Measurements from ENCODE around the gene SDK1. TPM values are rescaled to one million over a fixed set of nuclear protein-coding genes. Genes with fewer than 3 reads are reported as not detected.

Gene SDK1
- total RNA-seq, 1 donor from 2014 or later, result 225 TPM

DNA sequence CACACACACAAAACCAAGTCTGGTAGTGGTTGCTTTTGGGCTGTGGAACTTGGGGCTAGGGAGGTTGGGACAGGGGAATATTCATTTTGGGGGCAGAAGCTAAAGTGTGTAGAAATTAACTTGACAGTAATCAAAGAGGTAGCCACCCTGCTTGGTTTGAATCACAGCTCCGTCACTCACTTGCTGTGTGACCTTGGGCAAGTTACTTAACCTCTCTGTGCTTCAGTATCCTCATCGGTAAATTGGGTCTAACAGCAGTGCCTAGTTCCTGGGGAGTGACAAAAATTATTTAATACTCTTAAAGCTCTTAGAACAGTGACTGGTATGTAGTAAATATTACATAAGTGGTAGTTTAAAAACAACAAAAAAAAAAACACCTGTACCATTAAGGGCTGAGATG is 489.8 kb downstream of the SDK1 start:
- peaks cover 67% of the 10 kb centered on the region for H3K4me1 Mint-ChIP-seq (ENCODE audit: low read depth, unreplicated experiment)
- H3K27me3 Mint-ChIP-seq (ENCODE audit: unreplicated experiment), result peaks cover 25% of the 10 kb centered on the region

DNA sequence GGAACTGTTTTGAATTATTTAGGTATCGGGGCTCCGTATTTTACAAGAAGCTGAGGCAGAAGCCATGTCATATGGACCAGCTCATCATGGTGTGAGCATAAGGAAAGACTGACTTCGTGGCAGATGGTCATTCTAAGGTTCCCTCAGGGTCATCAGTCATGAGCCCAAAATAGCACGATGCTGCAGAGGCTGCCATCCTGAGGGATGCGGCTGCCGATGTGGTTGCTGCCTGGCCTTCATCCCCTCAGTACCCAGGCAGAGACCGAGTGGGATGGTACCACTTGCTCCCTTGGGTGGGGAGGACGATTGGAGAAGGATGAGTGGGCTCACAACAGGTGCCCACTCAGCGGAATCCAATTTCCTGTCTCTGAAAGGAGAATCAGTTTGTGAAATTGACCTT is 490.3 kb downstream of the SDK1 start:
- H3K27ac Mint-ChIP-seq (ENCODE audit: unreplicated experiment), result peak overlapping the region; percentile 98
- DNase-seq, result peak; percentile 52
- H3K36me3 Mint-ChIP-seq (ENCODE audit: unreplicated experiment), result no peaks in the 10 kb centered on the region
- H3K9me3 Mint-ChIP-seq (ENCODE audit: unreplicated experiment), result peaks cover 26% of the 10 kb centered on the region
- H3K27me3 Mint-ChIP-seq (ENCODE audit: unreplicated experiment), result peaks cover 25% of the 10 kb centered on the region
- peaks cover 67% of the 10 kb centered on the region for H3K4me1 Mint-ChIP-seq (ENCODE audit: low read depth, unreplicated experiment)
- TF ChIP-seq, protein P1, sequence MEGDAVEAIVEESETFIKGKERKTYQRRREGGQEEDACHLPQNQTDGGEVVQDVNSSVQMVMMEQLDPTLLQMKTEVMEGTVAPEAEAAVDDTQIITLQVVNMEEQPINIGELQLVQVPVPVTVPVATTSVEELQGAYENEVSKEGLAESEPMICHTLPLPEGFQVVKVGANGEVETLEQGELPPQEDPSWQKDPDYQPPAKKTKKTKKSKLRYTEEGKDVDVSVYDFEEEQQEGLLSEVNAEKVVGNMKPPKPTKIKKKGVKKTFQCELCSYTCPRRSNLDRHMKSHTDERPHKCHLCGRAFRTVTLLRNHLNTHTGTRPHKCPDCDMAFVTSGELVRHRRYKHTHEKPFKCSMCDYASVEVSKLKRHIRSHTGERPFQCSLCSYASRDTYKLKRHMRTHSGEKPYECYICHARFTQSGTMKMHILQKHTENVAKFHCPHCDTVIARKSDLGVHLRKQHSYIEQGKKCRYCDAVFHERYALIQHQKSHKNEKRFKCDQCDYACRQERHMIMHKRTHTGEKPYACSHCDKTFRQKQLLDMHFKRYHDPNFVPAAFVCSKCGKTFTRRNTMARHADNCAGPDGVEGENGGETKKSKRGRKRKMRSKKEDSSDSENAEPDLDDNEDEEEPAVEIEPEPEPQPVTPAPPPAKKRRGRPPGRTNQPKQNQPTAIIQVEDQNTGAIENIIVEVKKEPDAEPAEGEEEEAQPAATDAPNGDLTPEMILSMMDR (IDR thresholded peaks at IDR 0.05; ENCODE audit: partially characterized antibody, unreplicated experiment), result no peak
- H3K4me3 Mint-ChIP-seq (ENCODE audit: unreplicated experiment), result peak overlapping the region; percentile 75

More for the DNA sequence above, 489.8 kb downstream of the SDK1 start:
- H3K27ac Mint-ChIP-seq (ENCODE audit: unreplicated experiment), result peak overlapping the region; percentile 98
- H3K4me3 Mint-ChIP-seq (ENCODE audit: unreplicated experiment), result peak overlapping the region; percentile 75
- H3K9me3 Mint-ChIP-seq (ENCODE audit: unreplicated experiment), result peaks cover 25% of the 10 kb centered on the region
- no peak for DNase-seq
- H3K36me3 Mint-ChIP-seq (ENCODE audit: unreplicated experiment), result no peaks in the 10 kb centered on the region
- TF ChIP-seq, protein P1 (IDR thresholded peaks at IDR 0.05; ENCODE audit: partially characterized antibody, unreplicated experiment), result no peak

DNA sequence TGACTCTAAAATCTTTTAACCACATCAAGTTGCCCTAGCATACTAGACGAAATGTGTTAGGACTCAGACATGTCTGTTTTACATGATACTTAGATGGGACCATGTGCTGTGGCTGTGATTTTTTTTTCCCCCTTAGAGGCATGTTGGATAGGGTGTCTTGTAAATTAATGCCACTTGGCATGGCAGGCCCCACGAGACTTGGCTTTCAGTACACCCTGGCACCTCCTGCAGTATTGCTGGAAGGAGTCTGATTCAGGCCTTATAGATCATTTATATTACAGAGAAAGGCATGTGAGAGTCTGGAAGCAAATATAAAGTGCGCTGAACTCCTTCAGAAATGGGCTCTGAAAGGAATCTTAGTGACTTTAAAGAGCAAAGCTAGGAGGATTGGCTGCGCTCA is 494.1 kb downstream of the SDK1 start:
- TF ChIP-seq, protein P1 (IDR thresholded peaks at IDR 0.05; ENCODE audit: partially characterized antibody, unreplicated experiment), result no peak
- H3K36me3 Mint-ChIP-seq (ENCODE audit: unreplicated experiment), result no peaks in the 10 kb centered on the region
- no peak for DNase-seq
- peaks cover 31% of the 10 kb centered on the region for H3K9me3 Mint-ChIP-seq (ENCODE audit: unreplicated experiment)
- H3K27ac Mint-ChIP-seq (ENCODE audit: unreplicated experiment), result no peak overlapping the region
- peaks cover 41% of the 10 kb centered on the region for H3K4me1 Mint-ChIP-seq (ENCODE audit: low read depth, unreplicated experiment)
- H3K4me3 Mint-ChIP-seq (ENCODE audit: unreplicated experiment), result no peak overlapping the region
- peaks cover 17% of the 10 kb centered on the region for H3K27me3 Mint-ChIP-seq (ENCODE audit: unreplicated experiment)

DNA sequence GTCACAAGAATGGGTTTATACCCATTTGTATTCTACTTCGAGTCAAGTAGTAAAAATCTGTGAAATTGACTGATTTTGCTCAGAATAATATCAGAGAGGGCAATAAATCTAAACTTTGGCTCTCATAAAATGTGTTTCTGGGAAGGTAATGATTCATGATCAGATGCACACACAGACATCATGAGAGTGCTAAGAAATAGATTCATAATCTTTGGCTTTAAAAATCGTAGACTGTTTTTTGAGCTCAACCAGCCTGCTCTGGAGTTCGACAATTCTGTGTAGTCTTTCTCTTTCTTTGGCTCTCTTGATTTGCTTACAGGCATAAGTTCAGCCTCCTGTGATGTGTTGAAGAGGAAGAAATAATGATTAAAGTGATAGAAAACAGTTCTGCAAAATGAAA is 494.7 kb downstream of the SDK1 start:
- DNase-seq, result no peak
- peaks cover 27% of the 10 kb centered on the region for H3K9me3 Mint-ChIP-seq (ENCODE audit: unreplicated experiment)
- H3K27me3 Mint-ChIP-seq (ENCODE audit: unreplicated experiment), result peaks cover 15% of the 10 kb centered on the region
- no peak overlapping the region for H3K27ac Mint-ChIP-seq (ENCODE audit: unreplicated experiment)
- peaks cover 37% of the 10 kb centered on the region for H3K4me1 Mint-ChIP-seq (ENCODE audit: low read depth, unreplicated experiment)
- no peak overlapping the region for H3K4me3 Mint-ChIP-seq (ENCODE audit: unreplicated experiment)
- TF ChIP-seq, protein P1 (IDR thresholded peaks at IDR 0.05; ENCODE audit: partially characterized antibody, unreplicated experiment), result no peak
- no peaks in the 10 kb centered on the region for H3K36me3 Mint-ChIP-seq (ENCODE audit: unreplicated experiment)

DNA sequence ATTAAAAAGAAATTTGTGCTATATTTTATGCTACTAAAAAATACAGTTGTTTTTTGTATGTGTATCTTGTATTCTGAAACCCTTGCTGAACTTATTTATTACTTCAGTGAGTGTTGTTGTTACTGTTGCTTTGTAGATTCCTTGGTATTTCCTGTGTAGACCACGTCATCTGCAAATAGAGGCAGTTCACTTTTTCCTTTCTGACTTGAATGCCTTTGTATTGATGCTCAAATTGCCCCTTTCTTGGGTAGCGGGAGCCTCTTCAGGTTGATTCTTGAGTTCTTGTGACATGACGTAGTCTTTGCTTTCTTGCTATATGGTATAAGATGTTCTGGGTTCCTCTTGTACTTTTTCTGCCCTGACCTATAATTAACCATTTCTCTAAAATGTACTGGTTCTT is 504.1 kb downstream of the SDK1 start:
- no peak for DNase-seq
- Mint-ChIP-seq H3K27ac (ENCODE audit: unreplicated experiment) (no peak overlapping the region), H3K27me3 (ENCODE audit: unreplicated experiment) (peaks cover 16% of the 10 kb centered on the region), H3K4me3 (ENCODE audit: unreplicated experiment) (no peak overlapping the region), H3K9me3 (ENCODE audit: unreplicated experiment) (peaks cover 23% of the 10 kb centered on the region), H3K36me3 (ENCODE audit: unreplicated experiment) (peaks cover 12% of the 10 kb centered on the region), H3K4me1 (ENCODE audit: low read depth, unreplicated experiment) (peaks cover 40% of the 10 kb centered on the region)
- TF ChIP-seq, protein P1 (IDR thresholded peaks at IDR 0.05; ENCODE audit: partially characterized antibody, unreplicated experiment), result no peak
